Nephron progenitor cell (in vitro differentiated cells): ENCODE data around the gene MXRA8.
A peak's percentile ranks its signal among the peaks of the same experiment; 100 is the strongest.

Source experiments
- DNase-seq: peaks from one replicate; pipeline ENCODE4 v3.0.0; 2021
- H3K27ac Mint-ChIP-seq: 2 replicates; pipeline ENCODE4 v1.8.0; 2021; ENCODE audit warnings: mild to moderate bottlenecking, moderate library complexity, mixed read lengths
- H3K27me3 Mint-ChIP-seq: 2 replicates; pipeline ENCODE4 v1.8.0; 2021; ENCODE audit warnings: mild to moderate bottlenecking, low read depth, mixed read lengths; ENCODE audit not compliant: poor library complexity
- H3K36me3 Mint-ChIP-seq: 2 replicates; pipeline ENCODE4 v1.8.0; 2021; ENCODE audit warnings: low read depth, mixed read lengths
- H3K4me1 Mint-ChIP-seq: 2 replicates; pipeline ENCODE4 v1.8.0; 2021; ENCODE audit warnings: mixed read lengths
- H3K4me3 Mint-ChIP-seq: 2 replicates; pipeline ENCODE4 v1.8.0; 2021; ENCODE audit warnings: mild to moderate bottlenecking, moderate library complexity, mixed read lengths
- H3K9me3 Mint-ChIP-seq: 2 replicates; pipeline ENCODE4 v1.8.0; 2021; ENCODE audit warnings: mild to moderate bottlenecking, moderate library complexity, mixed read lengths
- TF ChIP-seq, protein P1 (sequence below): fragments of 200-600 bp; sonication (generic); IDR thresholded peaks from 2 replicates; pipeline ENCODE4 v1.5.0; 2021; ENCODE audit warnings: antibody characterized with exemption

Gene MXRA8

DNA sequence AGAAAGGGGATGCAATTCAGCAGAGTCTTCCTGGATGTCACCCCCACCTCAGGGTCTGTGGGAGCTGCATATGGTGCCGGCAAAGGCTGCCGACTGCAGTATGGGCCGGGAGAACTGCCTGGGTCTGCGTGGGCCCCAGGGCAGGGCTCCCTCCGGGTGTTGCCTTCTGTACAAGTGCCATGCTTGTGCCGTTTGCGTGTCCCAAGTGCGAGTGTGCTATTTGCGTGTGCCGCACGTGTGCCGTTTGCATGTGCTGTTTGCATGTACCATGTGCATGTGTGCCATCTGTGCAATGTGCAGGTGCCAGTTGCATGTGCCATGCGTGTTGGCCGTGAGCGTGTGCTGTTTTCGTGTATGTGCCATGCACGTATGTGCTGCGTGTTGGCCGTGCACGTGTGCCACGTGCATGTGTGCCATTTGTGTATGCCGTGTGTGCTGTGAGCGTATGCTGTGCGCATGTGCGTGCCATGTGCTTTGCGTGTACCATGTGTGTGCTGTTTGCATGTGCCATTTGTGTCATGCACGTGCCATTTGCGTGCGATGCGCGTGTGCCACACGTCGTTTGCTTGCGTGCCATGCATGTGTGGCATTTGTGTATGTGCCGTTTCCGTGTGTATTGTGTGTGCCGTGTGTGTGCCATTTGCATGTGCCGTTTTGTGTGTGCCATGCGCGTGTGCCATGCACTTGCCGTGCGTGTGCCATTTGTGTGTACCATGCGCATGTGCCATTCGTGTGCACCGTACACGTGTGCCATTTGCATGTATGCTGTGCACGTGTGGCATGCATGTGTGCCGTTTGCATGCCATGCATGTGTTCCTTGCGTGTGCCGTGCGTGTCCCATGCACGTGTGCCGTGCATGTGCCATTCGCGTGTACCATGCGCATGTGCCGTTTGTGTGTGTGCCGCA lies 28.8 kb downstream of the MXRA8 start:
- Mint-ChIP-seq H3K36me3 (no peaks in the 10 kb centered on the region), H3K4me3 (no peak overlapping the region), H3K27ac (peak overlapping the region; percentile 42), H3K4me1 (no peaks in the 10 kb centered on the region), H3K27me3 (no peaks in the 10 kb centered on the region), H3K9me3 (no peaks in the 10 kb centered on the region)
- TF ChIP-seq, protein P1, sequence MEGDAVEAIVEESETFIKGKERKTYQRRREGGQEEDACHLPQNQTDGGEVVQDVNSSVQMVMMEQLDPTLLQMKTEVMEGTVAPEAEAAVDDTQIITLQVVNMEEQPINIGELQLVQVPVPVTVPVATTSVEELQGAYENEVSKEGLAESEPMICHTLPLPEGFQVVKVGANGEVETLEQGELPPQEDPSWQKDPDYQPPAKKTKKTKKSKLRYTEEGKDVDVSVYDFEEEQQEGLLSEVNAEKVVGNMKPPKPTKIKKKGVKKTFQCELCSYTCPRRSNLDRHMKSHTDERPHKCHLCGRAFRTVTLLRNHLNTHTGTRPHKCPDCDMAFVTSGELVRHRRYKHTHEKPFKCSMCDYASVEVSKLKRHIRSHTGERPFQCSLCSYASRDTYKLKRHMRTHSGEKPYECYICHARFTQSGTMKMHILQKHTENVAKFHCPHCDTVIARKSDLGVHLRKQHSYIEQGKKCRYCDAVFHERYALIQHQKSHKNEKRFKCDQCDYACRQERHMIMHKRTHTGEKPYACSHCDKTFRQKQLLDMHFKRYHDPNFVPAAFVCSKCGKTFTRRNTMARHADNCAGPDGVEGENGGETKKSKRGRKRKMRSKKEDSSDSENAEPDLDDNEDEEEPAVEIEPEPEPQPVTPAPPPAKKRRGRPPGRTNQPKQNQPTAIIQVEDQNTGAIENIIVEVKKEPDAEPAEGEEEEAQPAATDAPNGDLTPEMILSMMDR = no peak
- DNase-seq = no peak

- peaks cover 6% of the 10 kb centered on the region for H3K4me1 Mint-ChIP-seq
- H3K4me3 Mint-ChIP-seq = no peak overlapping the region
- peaks cover 2% of the 10 kb centered on the region for H3K27me3 Mint-ChIP-seq
- no peaks in the 10 kb centered on the region for H3K9me3 Mint-ChIP-seq
- H3K27ac Mint-ChIP-seq = no peak overlapping the region
- TF ChIP-seq, protein P1 = no peak
- H3K36me3 Mint-ChIP-seq = no peaks in the 10 kb centered on the region
- no peak for DNase-seq
These were observed 30.1 kb downstream of the MXRA8 start for GRCh38 chr1:1328254-1328653.

GRCh38 chr1:1327291-1327690 lies 31.1 kb downstream of the MXRA8 start:
- H3K4me1 Mint-ChIP-seq = peaks cover 15% of the 10 kb centered on the region
- H3K36me3 Mint-ChIP-seq = no peaks in the 10 kb centered on the region
- H3K27me3 Mint-ChIP-seq = peaks cover 7% of the 10 kb centered on the region
- DNase-seq = no peak
- H3K27ac Mint-ChIP-seq = no peak overlapping the region
- H3K9me3 Mint-ChIP-seq = no peaks in the 10 kb centered on the region
- TF ChIP-seq, protein P1 = no peak
- H3K4me3 Mint-ChIP-seq = no peak overlapping the region

DNA sequence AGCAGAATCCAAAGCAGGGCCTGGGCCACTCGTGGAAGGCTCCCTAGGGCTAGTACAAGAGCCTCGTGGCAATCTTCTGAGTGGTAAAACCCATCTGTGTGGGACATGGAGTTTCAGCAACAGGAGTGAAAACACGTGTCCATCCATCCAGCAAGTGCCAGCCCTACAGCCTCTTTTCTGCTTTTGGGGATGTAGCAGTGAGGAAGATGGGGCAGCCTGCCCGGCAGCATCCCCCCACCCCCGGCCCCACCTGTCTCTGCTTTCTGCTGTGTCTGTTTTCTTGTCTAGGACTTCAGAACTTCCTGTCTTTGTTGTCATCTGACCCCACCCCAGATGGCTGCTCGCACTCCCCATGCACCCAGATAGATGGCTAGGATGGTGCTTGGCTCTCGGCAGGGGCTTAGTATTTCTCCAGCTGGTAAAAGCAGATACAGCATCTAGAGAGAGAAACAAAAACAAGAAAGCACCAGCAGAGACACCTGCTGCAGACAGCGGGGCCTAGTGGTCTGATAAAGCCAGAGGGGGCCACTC lies 32.2 kb downstream of the MXRA8 start:
- Mint-ChIP-seq H3K36me3 (no peaks in the 10 kb centered on the region), H3K27me3 (peaks cover 7% of the 10 kb centered on the region), H3K27ac (no peak overlapping the region), H3K4me3 (peak overlapping the region; percentile 61), H3K9me3 (no peaks in the 10 kb centered on the region), H3K4me1 (peaks cover 20% of the 10 kb centered on the region)
- TF ChIP-seq, protein P1 = no peak
- no peak for DNase-seq

- peaks cover 20% of the 10 kb centered on the region for H3K4me1 Mint-ChIP-seq
- TF ChIP-seq, protein P1 = no peak
- H3K4me3 Mint-ChIP-seq = peak overlapping the region; percentile 79
- H3K9me3 Mint-ChIP-seq = no peaks in the 10 kb centered on the region
- H3K27me3 Mint-ChIP-seq = peaks cover 7% of the 10 kb centered on the region
- no peak for DNase-seq
- no peak overlapping the region for H3K27ac Mint-ChIP-seq
- H3K36me3 Mint-ChIP-seq = no peaks in the 10 kb centered on the region
These were observed 32.9 kb downstream of the MXRA8 start for GRCh38 chr1:1325288-1326074.
